Stimulated activated CD4-positive, alpha-beta T cell treated with anti-CD3 and anti-CD28 coated beads, Interleukin-2, amount 100 ng/mL, for 4 hours (primary cell): Measurements from ENCODE around the gene SNIP1.
"Not testable (repeated sequence)": the region's sequence is repeated elsewhere in the genome, so short reads cannot be mapped to it uniquely, and the experiment has no call there.

Experiments used
- DNase-seq: peaks from one replicate; pipeline ENCODE4 v3.0.0-alpha.2; 2020; ENCODE audit warnings: low read depth

SNIP1 gene

GRCh38 chr1:37553927-37554808 is at the start of gene SNIP1:
TSS of gene SNIP1 (minus strand) at chr1:37554293. CDS start at chr1:37554229, 64 bp downstream.
- peak; percentile 87 for DNase-seq

GRCh38 chr1:37602750-37603694 is 48.9 kb upstream of the SNIP1 start:
- DNase-seq, result peak; percentile 13

- no peak for DNase-seq
These were observed 47.3 kb upstream of the SNIP1 start for GRCh38 chr1:37601441-37601840.

- DNase-seq, result no peak
These were observed 45.8 kb upstream of the SNIP1 start for GRCh38 chr1:37599940-37600339.

- no peak for DNase-seq
These were observed 42.1 kb upstream of the SNIP1 start for GRCh38 chr1:37596182-37596667.

GRCh38 chr1:37595440-37596181 is 41.5 kb upstream of the SNIP1 start, which contains the start of gene GNL2:
TSS of gene GNL2 (minus strand) at chr1:37595937. CDS start at chr1:37595822, 115 bp downstream.
- DNase-seq, result peak; percentile 93

- DNase-seq, result no peak
These were observed 39.6 kb upstream of the SNIP1 start for GRCh38 chr1:37593726-37594125.

GRCh38 chr1:37588939-37589338 is 34.8 kb upstream of the SNIP1 start:
- no peak for DNase-seq

- not testable (repeated sequence) for DNase-seq
These were observed 30.5 kb upstream of the SNIP1 start for GRCh38 chr1:37584544-37584943.

GRCh38 chr1:37575692-37576091 is 21.6 kb upstream of the SNIP1 start:
- no peak for DNase-seq

- no peak for DNase-seq
These were observed 20.9 kb upstream of the SNIP1 start for GRCh38 chr1:37574834-37575480.

- no peak for DNase-seq
These were observed 16.6 kb upstream of the SNIP1 start for GRCh38 chr1:37570528-37571334.

GRCh38 chr1:37567023-37567422 is 12.9 kb upstream of the SNIP1 start:
- no peak for DNase-seq

- DNase-seq, result no peak
These were observed 10.8 kb upstream of the SNIP1 start for GRCh38 chr1:37564892-37565291.

GRCh38 chr1:37562984-37563383 is 8.9 kb upstream of the SNIP1 start:
- no peak for DNase-seq

- DNase-seq, result no peak
These were observed 7.3 kb upstream of the SNIP1 start for GRCh38 chr1:37561133-37562132.

GRCh38 chr1:37560401-37561132 is 6.5 kb upstream of the SNIP1 start:
- DNase-seq, result no peak

GRCh38 chr1:37559957-37560379 is 5.9 kb upstream of the SNIP1 start:
- DNase-seq, result not testable (repeated sequence)
